Ovary (tissue), 3 donors: ENCODE measurements around the gene EIF4H.

Experiments
- EP300 ChIP-seq: sonication (generic); formaldehyde crosslinking; IDR thresholded peaks from one replicate; pipeline ENCODE4 v1.6.1; 2017; ENCODE audit warnings: antibody characterized with exemption
- POLR2A ChIP-seq: fragments of 450-650 bp; IDR thresholded peaks from one replicate; pipeline ENCODE4 v1.6.1; 2017; ENCODE audit warnings: antibody characterized with exemption, mild to moderate bottlenecking, moderate library complexity
- TF ChIP-seq, protein P1 (sequence below), 3 donors: fragments of 450-650 bp in 2 of 3; fragments of 200-600 bp in 1 of 3; IDR thresholded peaks; one replicate each; pipeline versions ENCODE4 v1.5.1 to v1.8.0; 2016 to 2022; ENCODE audit warnings: antibody characterized with exemption in 3 of 3, mild to moderate bottlenecking in 1 of 3
- donor health status: DM: no; HTN: no; CAD: no.

DNA sequence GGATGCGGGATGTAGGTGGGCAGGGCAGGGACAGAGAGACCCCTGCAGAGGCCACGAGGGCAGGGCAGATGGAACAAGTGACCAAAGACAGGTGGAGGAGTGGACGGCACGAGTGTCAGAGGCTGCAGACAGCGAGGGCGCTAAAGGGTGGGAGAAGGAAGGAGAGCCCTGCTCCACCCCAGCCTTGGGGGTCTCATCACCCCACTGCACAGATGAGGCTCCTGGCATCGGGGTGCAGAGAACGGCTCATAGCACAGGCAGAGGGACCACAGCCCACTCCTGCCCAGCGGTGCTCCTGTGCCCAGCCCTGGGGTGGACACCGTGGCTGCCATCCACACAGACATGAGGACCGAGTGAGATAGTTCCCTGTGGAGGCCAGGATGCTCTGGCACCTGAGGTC, 33.4 kb downstream of the EIF4H start:
- no peak for TF ChIP-seq POLR2A
- TF ChIP-seq, protein P1, sequence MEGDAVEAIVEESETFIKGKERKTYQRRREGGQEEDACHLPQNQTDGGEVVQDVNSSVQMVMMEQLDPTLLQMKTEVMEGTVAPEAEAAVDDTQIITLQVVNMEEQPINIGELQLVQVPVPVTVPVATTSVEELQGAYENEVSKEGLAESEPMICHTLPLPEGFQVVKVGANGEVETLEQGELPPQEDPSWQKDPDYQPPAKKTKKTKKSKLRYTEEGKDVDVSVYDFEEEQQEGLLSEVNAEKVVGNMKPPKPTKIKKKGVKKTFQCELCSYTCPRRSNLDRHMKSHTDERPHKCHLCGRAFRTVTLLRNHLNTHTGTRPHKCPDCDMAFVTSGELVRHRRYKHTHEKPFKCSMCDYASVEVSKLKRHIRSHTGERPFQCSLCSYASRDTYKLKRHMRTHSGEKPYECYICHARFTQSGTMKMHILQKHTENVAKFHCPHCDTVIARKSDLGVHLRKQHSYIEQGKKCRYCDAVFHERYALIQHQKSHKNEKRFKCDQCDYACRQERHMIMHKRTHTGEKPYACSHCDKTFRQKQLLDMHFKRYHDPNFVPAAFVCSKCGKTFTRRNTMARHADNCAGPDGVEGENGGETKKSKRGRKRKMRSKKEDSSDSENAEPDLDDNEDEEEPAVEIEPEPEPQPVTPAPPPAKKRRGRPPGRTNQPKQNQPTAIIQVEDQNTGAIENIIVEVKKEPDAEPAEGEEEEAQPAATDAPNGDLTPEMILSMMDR (IDR thresholded peaks at IDR 0.05), result no peak
- TF ChIP-seq EP300, result no peak
